ENCODE results near the gene CC2D2B. TPM values are rescaled to one million over a fixed set of nuclear protein-coding genes. Genes with fewer than 3 reads are reported as not detected.
A peak's percentile ranks its signal among the peaks of the same experiment; 100 is the strongest.

The CC2D2B gene
- total RNA-seq, 1 experiment from 2014 or later = not detected

DNA sequence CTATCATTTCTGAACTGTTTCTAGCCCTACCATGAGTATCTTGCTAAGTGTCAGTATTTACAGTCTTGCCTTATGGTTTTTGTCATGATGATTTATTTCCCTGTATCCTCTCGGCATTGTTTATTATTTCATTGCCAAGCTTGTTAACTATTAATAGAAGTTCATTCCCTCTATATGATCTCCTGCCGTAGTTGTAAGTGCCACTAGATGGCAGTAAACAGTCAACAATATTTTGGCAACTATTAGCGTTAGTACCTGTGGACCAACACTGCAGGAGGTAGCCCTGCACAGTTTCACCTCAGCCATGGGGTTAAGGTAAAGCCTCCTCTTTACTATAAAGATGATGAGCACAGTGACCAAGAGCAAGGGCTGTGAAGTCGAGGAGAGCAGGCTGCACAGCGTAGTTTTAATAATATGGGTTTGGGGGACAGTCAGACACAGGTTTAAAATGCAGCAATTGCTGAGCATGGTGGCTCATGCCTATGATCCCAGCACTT, 109.5 kb downstream of the CC2D2B start:
- Histone ChIP-seq H3K9ac (ENCODE audit: low read length) (no peak overlapping the region), H3K27ac (ENCODE audit: low read length) (no peak overlapping the region), H2AFZ (ENCODE audit: low read length) (no peak overlapping the region), H3K4me2 (ENCODE audit: low read length) (no peak overlapping the region), H3F3A (ENCODE audit: low read length, unreplicated experiment) (no peaks in the 10 kb centered on the region), H3K27me3 (ENCODE audit: low read length) (peaks cover 28% of the 10 kb centered on the region), H3K4me3 (ENCODE audit: low read length) (no peak overlapping the region), H3K4me1 (ENCODE audit: insufficient read depth, low read length) (no peaks in the 10 kb centered on the region), H3K79me2 (ENCODE audit: low read length) (no peaks in the 10 kb centered on the region), H4K20me1 (ENCODE audit: low read length) (no peaks in the 10 kb centered on the region), H3K36me3 (ENCODE audit: low read depth, low read length) (no peaks in the 10 kb centered on the region), H3K9me3 (ENCODE audit: low read length) (no peaks in the 10 kb centered on the region), H3K9me2 (replicated peaks; ENCODE audit: low read length) (no peaks in the 10 kb centered on the region)
- TF ChIP-seq, protein P1, sequence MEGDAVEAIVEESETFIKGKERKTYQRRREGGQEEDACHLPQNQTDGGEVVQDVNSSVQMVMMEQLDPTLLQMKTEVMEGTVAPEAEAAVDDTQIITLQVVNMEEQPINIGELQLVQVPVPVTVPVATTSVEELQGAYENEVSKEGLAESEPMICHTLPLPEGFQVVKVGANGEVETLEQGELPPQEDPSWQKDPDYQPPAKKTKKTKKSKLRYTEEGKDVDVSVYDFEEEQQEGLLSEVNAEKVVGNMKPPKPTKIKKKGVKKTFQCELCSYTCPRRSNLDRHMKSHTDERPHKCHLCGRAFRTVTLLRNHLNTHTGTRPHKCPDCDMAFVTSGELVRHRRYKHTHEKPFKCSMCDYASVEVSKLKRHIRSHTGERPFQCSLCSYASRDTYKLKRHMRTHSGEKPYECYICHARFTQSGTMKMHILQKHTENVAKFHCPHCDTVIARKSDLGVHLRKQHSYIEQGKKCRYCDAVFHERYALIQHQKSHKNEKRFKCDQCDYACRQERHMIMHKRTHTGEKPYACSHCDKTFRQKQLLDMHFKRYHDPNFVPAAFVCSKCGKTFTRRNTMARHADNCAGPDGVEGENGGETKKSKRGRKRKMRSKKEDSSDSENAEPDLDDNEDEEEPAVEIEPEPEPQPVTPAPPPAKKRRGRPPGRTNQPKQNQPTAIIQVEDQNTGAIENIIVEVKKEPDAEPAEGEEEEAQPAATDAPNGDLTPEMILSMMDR (conservative IDR thresholded peaks at IDR 0.05; ENCODE audit: low read depth, low read length) = peak; percentile 77
- TF ChIP-seq EZH2phosphoT487 (IDR thresholded peaks at IDR 0.05; ENCODE audit: borderline replicate concordance, low read length) = no peak
- peak; percentile 80 for DNase-seq
- intact Hi-C loops (cut with micrococcal nuclease) = loop anchor here (1.0 kb wide), 1 partner anchor 276 kb away; no protein-coding TSS in a partner anchor
- BruUV-seq (replicated peaks) = no TSS peak
- POLR2A ChIA-PET (ENCODE audit: unreplicated experiment) = no interaction called here
- ATAC-seq = peak; percentile 90
- CTCF ChIA-PET = interaction anchor here (0.6 to 0.9 kb wide), 2 partner anchors 27 to 271 kb away, joined by 4 read pairs; no protein-coding TSS in a partner anchor

DNA sequence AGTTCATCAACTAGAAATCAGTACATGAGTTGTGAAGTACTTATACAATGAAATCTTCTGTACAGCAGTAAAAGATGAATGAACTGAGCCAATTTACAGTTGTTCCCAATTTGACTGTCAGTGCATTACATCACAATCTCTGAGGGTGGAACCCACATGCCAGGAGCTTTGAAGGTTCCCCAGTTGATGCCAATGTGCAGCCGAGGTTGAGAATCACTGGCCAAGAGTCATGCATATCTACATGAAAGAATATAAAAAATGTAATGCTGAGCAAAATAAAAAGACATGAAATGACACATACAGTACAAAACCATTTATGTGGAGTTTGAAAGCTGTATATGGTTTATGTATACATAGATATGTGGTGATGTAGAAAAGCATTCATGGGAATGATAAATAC, 113.6 kb downstream of the CC2D2B start:
- H3K27me3 ChIP-seq (ENCODE audit: low read length) = peaks cover 16% of the 10 kb centered on the region
- H2AFZ ChIP-seq (ENCODE audit: low read length) = no peak overlapping the region
- H3K9me2 ChIP-seq (replicated peaks; ENCODE audit: low read length) = no peaks in the 10 kb centered on the region
- ChIA-PET CTCF (no interaction called here), POLR2A (ENCODE audit: unreplicated experiment) (no interaction called here)
- no peaks in the 10 kb centered on the region for H4K20me1 ChIP-seq (ENCODE audit: low read length)
- DNase-seq = no peak
- H3K36me3 ChIP-seq (ENCODE audit: low read depth, low read length) = no peaks in the 10 kb centered on the region
- intact Hi-C loops (cut with micrococcal nuclease) = no loop called here
- ATAC-seq = no peak
- BruUV-seq (replicated peaks) = no TSS peak
- no peaks in the 10 kb centered on the region for H3F3A ChIP-seq (ENCODE audit: low read length, unreplicated experiment)
- no peak overlapping the region for H3K4me3 ChIP-seq (ENCODE audit: low read length)
- H3K79me2 ChIP-seq (ENCODE audit: low read length) = no peaks in the 10 kb centered on the region
- no peak overlapping the region for H3K27ac ChIP-seq (ENCODE audit: low read length)
- H3K4me2 ChIP-seq (ENCODE audit: low read length) = no peak overlapping the region
- H3K9me3 ChIP-seq (ENCODE audit: low read length) = no peaks in the 10 kb centered on the region
- TF ChIP-seq EZH2 (IDR thresholded peaks at IDR 0.05; ENCODE audit: low read length, unreplicated experiment) = no peak
- TF ChIP-seq, protein P1 (conservative IDR thresholded peaks at IDR 0.05; ENCODE audit: low read depth, low read length) = no peak
- no peak for TF ChIP-seq EZH2phosphoT487 (IDR thresholded peaks at IDR 0.05; ENCODE audit: borderline replicate concordance, low read length)
- no peak overlapping the region for H3K9ac ChIP-seq (ENCODE audit: low read length)
- no peaks in the 10 kb centered on the region for H3K4me1 ChIP-seq (ENCODE audit: insufficient read depth, low read length)

DNA sequence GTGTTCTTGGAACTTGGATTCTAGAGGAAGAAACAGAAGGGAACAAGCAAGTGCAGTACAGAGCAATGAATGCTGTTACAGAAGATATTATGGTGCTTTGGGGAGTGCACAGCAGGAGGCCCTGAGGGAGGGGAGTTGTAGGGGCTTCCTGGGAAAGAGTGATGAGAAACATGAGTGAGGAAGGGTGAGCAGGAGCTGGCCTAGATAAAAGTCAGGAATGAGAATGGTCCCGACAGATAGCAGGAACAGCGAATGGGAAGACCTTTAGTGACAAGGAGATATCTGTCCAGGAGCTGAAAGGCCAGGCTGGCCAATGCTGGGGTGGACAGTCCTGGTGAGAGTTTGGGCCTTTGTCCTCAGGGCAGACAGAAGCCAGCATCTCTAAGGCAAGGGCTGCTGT, 115.0 kb downstream of the CC2D2B start:
- intact Hi-C loops (cut with micrococcal nuclease) = no loop called here
- CTCF ChIA-PET = no interaction called here
- BruUV-seq (replicated peaks) = no TSS peak

More for the DNA sequence above, 115.0 kb downstream of the CC2D2B start:
- H3K4me2 ChIP-seq (ENCODE audit: low read length) = no peak overlapping the region
- no peaks in the 10 kb centered on the region for H3K9me2 ChIP-seq (replicated peaks; ENCODE audit: low read length)
- no peaks in the 10 kb centered on the region for H3K79me2 ChIP-seq (ENCODE audit: low read length)
- no peaks in the 10 kb centered on the region for H3F3A ChIP-seq (ENCODE audit: low read length, unreplicated experiment)
- no peaks in the 10 kb centered on the region for H3K36me3 ChIP-seq (ENCODE audit: low read depth, low read length)
- no peaks in the 10 kb centered on the region for H3K9me3 ChIP-seq (ENCODE audit: low read length)
- H3K4me3 ChIP-seq (ENCODE audit: low read length) = no peak overlapping the region
- no peak for DNase-seq
- POLR2A ChIA-PET (ENCODE audit: unreplicated experiment) = no interaction called here
- peaks cover 16% of the 10 kb centered on the region for H3K27me3 ChIP-seq (ENCODE audit: low read length)
- TF ChIP-seq EZH2phosphoT487 (IDR thresholded peaks at IDR 0.05; ENCODE audit: borderline replicate concordance, low read length) (no peak), EZH2 (IDR thresholded peaks at IDR 0.05; ENCODE audit: low read length, unreplicated experiment) (no peak)
- TF ChIP-seq, protein P1 (conservative IDR thresholded peaks at IDR 0.05; ENCODE audit: low read depth, low read length) = no peak
- H4K20me1 ChIP-seq (ENCODE audit: low read length) = no peaks in the 10 kb centered on the region
- H3K9ac ChIP-seq (ENCODE audit: low read length) = no peak overlapping the region
- no peak for ATAC-seq
- H2AFZ ChIP-seq (ENCODE audit: low read length) = no peak overlapping the region
- H3K4me1 ChIP-seq (ENCODE audit: insufficient read depth, low read length) = no peaks in the 10 kb centered on the region
- no peak overlapping the region for H3K27ac ChIP-seq (ENCODE audit: low read length)

All from PC-3 (cell line).